ENCODE data around the gene ASB16. TPM values are rescaled to one million over a fixed set of nuclear protein-coding genes. Genes with fewer than 3 reads are reported as not detected.
A peak's percentile ranks its signal among the peaks of the same experiment; 100 is the strongest.

The ASB16 gene
- total and polyA plus RNA-seq, 9 of the 15 experiments (the other 6 are each of a cell fraction or from before 2014, with no cell fraction given): 0.03 to 0.07 TPM; not detected in 7

- TF ChIP-seq PBX2 (CRISPR knock-in tag; IDR thresholded peaks at IDR 0.05; ENCODE audit: low read depth): no peak
- TF ChIP-seq PBX2 (tag; conservative IDR thresholded peaks at IDR 0.05; ENCODE audit: low read depth): no peak
- TF ChIP-seq ZNF124 (CRISPR knock-in tag; IDR thresholded peaks at IDR 0.05): no peak
- TF ChIP-seq ILF3 (IDR thresholded peaks at IDR 0.05; ENCODE audit: borderline replicate concordance): no peak
- no peak for TF ChIP-seq ZNF143 (CRISPR knock-in tag; IDR thresholded peaks at IDR 0.05)
- peak; percentile 57; the same call in 1 of the 2 replicates for TF ChIP-seq ZNF263 (CRISPR knock-in tag; IDR thresholded peaks at IDR 0.05; ENCODE audit: borderline replicate concordance)
- TF ChIP-seq RAD51 (IDR thresholded peaks at IDR 0.05; ENCODE audit: borderline replicate concordance, low read depth): no peak; the same call in 1 of the 2 replicates
- TF ChIP-seq KDM1A (IDR thresholded peaks at IDR 0.05): 0 out of 4 replicates have a peak, but pooled peaks of 1 of the 2 experiments have one; percentile 8
- TF ChIP-seq EHMT2 (IDR thresholded peaks at IDR 0.05): no peak
- TF ChIP-seq GTF2B (IDR thresholded peaks at IDR 0.05; ENCODE audit: extremely low read depth, insufficient read length): no peak
- 0 out of 2 replicates have a peak, but pooled peaks have one; percentile 22 for TF ChIP-seq GABPA (tag; conservative IDR thresholded peaks at IDR 0.05; ENCODE audit: low read depth)
- no peak for TF ChIP-seq HMG20A (CRISPR knock-in tag; conservative IDR thresholded peaks at IDR 0.05)
- no peak for TF ChIP-seq CLOCK (CRISPR knock-in tag; IDR thresholded peaks at IDR 0.05; ENCODE audit: borderline replicate concordance)
- TF ChIP-seq ESRRA (IDR thresholded peaks at IDR 0.05; ENCODE audit: borderline replicate concordance, low read depth): peak; percentile 64; the same call in 1 of the 2 replicates
- no peak for TF ChIP-seq PTRF (tag; IDR thresholded peaks at IDR 0.05)
- no peak for TF ChIP-seq WHSC1 (IDR thresholded peaks at IDR 0.05; ENCODE audit: low read length)
Measured at GRCh38 chr17:44210342-44211192, 40.1 kb downstream of the ASB16 start (continued).
